ENCODE data around the gene NME7. TPM values are rescaled to one million over a fixed set of nuclear protein-coding genes. Genes with fewer than 3 reads are reported as not detected.

NME7 gene
- polyA plus RNA-seq, 1 of the 3 experiments (the other 2 are of a cell fraction): 13.7 TPM

GRCh38 chr1:169103480-169103893, 264.1 kb downstream of the NME7 start:
- Histone ChIP-seq H4K20me1 (ENCODE audit: insufficient read depth) (no peaks in the 10 kb centered on the region), H3K9me3 (no peaks in the 10 kb centered on the region), H3K36me3 (replicated peaks in 1 of 2; ENCODE audit: control insufficient read depth in 1 of 2, insufficient read depth in 2 of 2, low read length in 1 of 2) (no peaks in the 10 kb centered on the region), H3F3A (replicated peaks; ENCODE audit: insufficient read depth) (peaks cover 7% of the 10 kb centered on the region), H3K4me2 (no peak overlapping the region; the same call in 1 of the 2 replicates), H3K4me3 (ENCODE audit: low read depth in 2 of 2, low read length in 1 of 2) (no peak overlapping the region), H3K9ac (no peak overlapping the region), H3K27ac (ENCODE audit: low read depth in 2 of 2, low read length in 1 of 2) (no peak overlapping the region), H3K9me2 (no peaks in the 10 kb centered on the region), H3K4me1 (ENCODE audit: control insufficient read depth in 1 of 2, insufficient read depth in 2 of 2, low read depth in 1 of 2, low read length in 1 of 2) (peaks cover 18 to 39% of the 10 kb centered on the region in 2 experiments; a peak in 3 of 4 replicates), H2AFZ (ENCODE audit: low read depth) (no peak overlapping the region), H3K79me2 (ENCODE audit: insufficient read depth) (peaks cover 19% of the 10 kb centered on the region), H3K27me3 (ENCODE audit: insufficient read depth) (no peaks in the 10 kb centered on the region)
- 88% methylated on average over 6 of the region's 6 CpGs for WGBS (ENCODE audit: low lambda C conversion rate)
- CTCF ChIA-PET: interaction anchor here (1.5 kb wide), 1 partner anchor 500 kb away, joined by 8 read pairs; no protein-coding TSS in a partner anchor
- no peak for TF ChIP-seq CHD2 (IDR thresholded peaks at IDR 0.05; ENCODE audit: low read length, partially characterized antibody)
- TF ChIP-seq CTCF (IDR thresholded peaks at IDR 0.05): no peak
- no peak for TF ChIP-seq USF2 (IDR thresholded peaks at IDR 0.05; ENCODE audit: borderline replicate concordance, low read depth, low read length)
- no peak for TF ChIP-seq RAD21 (IDR thresholded peaks at IDR 0.05; ENCODE audit: low read length)
- POLR2A ChIA-PET: no interaction called here
- no peak for DNase-seq

GRCh38 chr1:169103002-169103401, 264.6 kb downstream of the NME7 start:
- H3K36me3 ChIP-seq (replicated peaks in 1 of 2; ENCODE audit: control insufficient read depth in 1 of 2, insufficient read depth in 2 of 2, low read length in 1 of 2): no peaks in the 10 kb centered on the region
- no peak overlapping the region for H3K4me3 ChIP-seq (ENCODE audit: low read depth in 2 of 2, low read length in 1 of 2)
- ChIA-PET CTCF (no interaction called here), POLR2A (no interaction called here)
- TF ChIP-seq FOXM1 (IDR thresholded peaks at IDR 0.05; ENCODE audit: low read depth) (no peak), ZBTB33 (IDR thresholded peaks at IDR 0.05; ENCODE audit: borderline replicate concordance, low read depth) (no peak), MEF2A (IDR thresholded peaks at IDR 0.05; ENCODE audit: borderline replicate concordance, low read depth) (no peak), MXI1 (IDR thresholded peaks at IDR 0.05; ENCODE audit: low read depth, low read length) (0 out of 2 replicates have a peak, but pooled peaks have one; percentile 1)
- no peak overlapping the region for H3K9ac ChIP-seq
- WGBS (ENCODE audit: low lambda C conversion rate): 91% methylated on average over 5 of the region's 5 CpGs
- no peaks in the 10 kb centered on the region for H3K27me3 ChIP-seq (ENCODE audit: insufficient read depth)
- no peaks in the 10 kb centered on the region for H3K9me2 ChIP-seq
- peak overlapping the region; percentile 75; the same call in 1 of the 2 replicates for H2AFZ ChIP-seq (ENCODE audit: low read depth)
- H3K4me1 ChIP-seq (ENCODE audit: control insufficient read depth in 1 of 2, insufficient read depth in 2 of 2, low read depth in 1 of 2, low read length in 1 of 2): peaks cover 18 to 35% of the 10 kb centered on the region in 2 experiments; a peak in 3 of 4 replicates
- no peaks in the 10 kb centered on the region for H4K20me1 ChIP-seq (ENCODE audit: insufficient read depth)
- H3K9me3 ChIP-seq: no peaks in the 10 kb centered on the region
- H3F3A ChIP-seq (replicated peaks; ENCODE audit: insufficient read depth): peaks cover 6% of the 10 kb centered on the region
- DNase-seq: no peak
- peak overlapping the region; percentile 22 to 41; a peak in 2 of 4 replicates for H3K27ac ChIP-seq (ENCODE audit: low read depth in 2 of 2, low read length in 1 of 2)
- peak overlapping the region; percentile 6; the same call in 1 of the 2 replicates for H3K4me2 ChIP-seq
- H3K79me2 ChIP-seq (ENCODE audit: insufficient read depth): peaks cover 15% of the 10 kb centered on the region

Measured in SK-N-SH (cell line).